Measurements from ENCODE around the gene TAF7L.

The TAF7L gene

GRCh38 chrX:101231080-101231479, 60.1 kb downstream of the TAF7L start:
- Mint-ChIP-seq H3K27ac (no peak overlapping the region), H3K4me3 (no peak overlapping the region), H3K9me3 (peaks cover 35% of the 10 kb centered on the region), H3K36me3 (ENCODE audit: low read depth) (no peaks in the 10 kb centered on the region), H3K4me1 (no peaks in the 10 kb centered on the region), H3K27me3 (ENCODE audit: low read depth, poor library complexity) (peaks cover 6% of the 10 kb centered on the region)
- no peak for DNase-seq
- no peak for TF ChIP-seq CTCF (IDR thresholded peaks at IDR 0.05)

- no peak overlapping the region for H3K27ac Mint-ChIP-seq
Observed at GRCh38 chrX:101230636-101231035, 60.5 kb downstream of the TAF7L start.

GRCh38 chrX:101229170-101229569, 62.0 kb downstream of the TAF7L start:
- Mint-ChIP-seq H3K9me3 (peaks cover 25% of the 10 kb centered on the region), H3K27ac (no peak overlapping the region), H3K4me3 (no peak overlapping the region), H3K4me1 (no peaks in the 10 kb centered on the region), H3K27me3 (ENCODE audit: low read depth, poor library complexity) (peaks cover 3% of the 10 kb centered on the region), H3K36me3 (ENCODE audit: low read depth) (no peaks in the 10 kb centered on the region)
- no peak for DNase-seq
- no peak for TF ChIP-seq CTCF (IDR thresholded peaks at IDR 0.05)

More at GRCh38 chrX:101230636-101231035, 60.5 kb downstream of the TAF7L start:
- DNase-seq = no peak
- H3K4me1 Mint-ChIP-seq = no peaks in the 10 kb centered on the region
- peaks cover 6% of the 10 kb centered on the region for H3K27me3 Mint-ChIP-seq (ENCODE audit: low read depth, poor library complexity)
- peaks cover 32% of the 10 kb centered on the region for H3K9me3 Mint-ChIP-seq
- no peak overlapping the region for H3K4me3 Mint-ChIP-seq
- no peaks in the 10 kb centered on the region for H3K36me3 Mint-ChIP-seq (ENCODE audit: low read depth)
- TF ChIP-seq CTCF (IDR thresholded peaks at IDR 0.05) = no peak

- Mint-ChIP-seq H3K9me3 (peaks cover 27% of the 10 kb centered on the region), H3K27ac (no peak overlapping the region), H3K4me3 (no peak overlapping the region), H3K36me3 (ENCODE audit: low read depth) (no peaks in the 10 kb centered on the region), H3K4me1 (peaks cover 19% of the 10 kb centered on the region), H3K27me3 (ENCODE audit: low read depth, poor library complexity) (peaks cover 2% of the 10 kb centered on the region)
- no peak for DNase-seq
- TF ChIP-seq CTCF (IDR thresholded peaks at IDR 0.05) = no peak
Observed at GRCh38 chrX:101223226-101223625, 67.9 kb downstream of the TAF7L start.

GRCh38 chrX:101220662-101221260, 70.4 kb downstream of the TAF7L start:
- Mint-ChIP-seq H3K36me3 (ENCODE audit: low read depth) (no peaks in the 10 kb centered on the region), H3K4me3 (peak overlapping the region; percentile 61), H3K27me3 (ENCODE audit: low read depth, poor library complexity) (peaks cover 6% of the 10 kb centered on the region), H3K9me3 (peaks cover 43% of the 10 kb centered on the region), H3K27ac (no peak overlapping the region), H3K4me1 (peaks cover 19% of the 10 kb centered on the region)
- no peak for TF ChIP-seq CTCF (IDR thresholded peaks at IDR 0.05)
- no peak for DNase-seq

GRCh38 chrX:101219864-101220346, 71.2 kb downstream of the TAF7L start:
- Mint-ChIP-seq H3K9me3 (peaks cover 49% of the 10 kb centered on the region), H3K4me1 (peaks cover 19% of the 10 kb centered on the region), H3K27ac (peak overlapping the region; percentile 30), H3K27me3 (ENCODE audit: low read depth, poor library complexity) (peaks cover 6% of the 10 kb centered on the region), H3K36me3 (ENCODE audit: low read depth) (no peaks in the 10 kb centered on the region), H3K4me3 (peak overlapping the region; percentile 61)
- DNase-seq = peak; percentile 5
- TF ChIP-seq CTCF (IDR thresholded peaks at IDR 0.05) = no peak

All from nephron progenitor cell (in vitro differentiated cells).